Parathyroid adenoma (tissue), 2 donors: ENCODE data around the gene TNIP2.

Experiments used
- H2AFZ ChIP-seq: fragments of 300-600 bp; sonication (generic); one replicate; pipeline ENCODE4 v1.7.0; 2017; ENCODE audit warnings: antibody characterized with exemption, mild to moderate bottlenecking
- H3K27ac ChIP-seq: fragments of 300-600 bp; sonication (generic); one replicate; pipeline ENCODE4 v1.7.0; 2017
- H3K27me3 ChIP-seq: fragments of 300-600 bp; sonication (generic); one replicate; pipeline ENCODE4 v1.7.0; 2017; ENCODE audit warnings: low read length; ENCODE audit not compliant: control insufficient read depth, insufficient read depth
- H3K36me3 ChIP-seq: fragments of 300-600 bp; sonication (generic); one replicate; pipeline ENCODE4 v1.7.0; 2017; ENCODE audit warnings: low read length; ENCODE audit not compliant: control insufficient read depth, insufficient read depth
- H3K4me1 ChIP-seq: fragments of 300-600 bp; sonication (generic); one replicate; pipeline ENCODE4 v1.7.0; 2017; ENCODE audit warnings: control low read depth
- H3K4me2 ChIP-seq: fragments of 300-600 bp; sonication (generic); one replicate; pipeline ENCODE4 v1.7.0; 2017; ENCODE audit warnings: low read length
- H3K4me3 ChIP-seq: fragments of 300-600 bp; sonication (generic); one replicate; pipeline ENCODE4 v1.7.0; 2017; ENCODE audit warnings: low read depth, low read length
- H3K79me2 ChIP-seq: fragments of 300-600 bp; sonication (generic); one replicate; pipeline ENCODE4 v1.7.0; 2017; ENCODE audit warnings: control low read depth
- H3K9ac ChIP-seq: fragments of 300-600 bp; sonication (generic); one replicate; pipeline ENCODE4 v1.7.0; 2017; ENCODE audit warnings: mild to moderate bottlenecking
- H3K9me3 ChIP-seq: fragments of 300-600 bp; sonication (generic); one replicate; pipeline ENCODE4 v1.7.0; 2017; ENCODE audit warnings: low read length; ENCODE audit not compliant: control insufficient read depth
- TF ChIP-seq, protein P1 (sequence below): fragments of 300-600 bp; sonication (generic); IDR thresholded peaks from one replicate; pipeline ENCODE4 v1.7.0; 2017; ENCODE audit warnings: antibody characterized with exemption, mild to moderate bottlenecking
- donor health status: primary hyperparathyroidism.

Gene TNIP2

DNA sequence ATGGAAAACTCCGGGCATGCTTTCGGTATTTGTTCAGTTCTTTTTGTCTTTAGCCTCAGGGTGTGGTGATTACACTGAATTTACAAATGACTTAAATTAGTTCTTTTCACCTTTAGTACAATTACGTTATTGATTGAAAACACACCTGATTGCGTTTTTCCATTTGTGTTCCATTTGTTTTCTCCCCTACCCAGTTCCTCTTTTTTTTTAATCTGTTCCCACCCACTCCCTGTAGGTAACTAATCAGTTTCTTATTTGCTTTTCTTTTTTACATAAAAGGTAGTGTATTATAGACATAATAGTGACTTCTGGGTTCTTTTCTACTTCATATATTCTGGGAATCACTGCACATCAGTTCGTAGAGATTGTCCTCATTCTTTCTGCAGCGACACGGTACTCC lies 53.4 kb downstream of the TNIP2 start:
- no peak overlapping the region for H3K4me2 ChIP-seq
- no peaks in the 10 kb centered on the region for H3K27me3 ChIP-seq

DNA sequence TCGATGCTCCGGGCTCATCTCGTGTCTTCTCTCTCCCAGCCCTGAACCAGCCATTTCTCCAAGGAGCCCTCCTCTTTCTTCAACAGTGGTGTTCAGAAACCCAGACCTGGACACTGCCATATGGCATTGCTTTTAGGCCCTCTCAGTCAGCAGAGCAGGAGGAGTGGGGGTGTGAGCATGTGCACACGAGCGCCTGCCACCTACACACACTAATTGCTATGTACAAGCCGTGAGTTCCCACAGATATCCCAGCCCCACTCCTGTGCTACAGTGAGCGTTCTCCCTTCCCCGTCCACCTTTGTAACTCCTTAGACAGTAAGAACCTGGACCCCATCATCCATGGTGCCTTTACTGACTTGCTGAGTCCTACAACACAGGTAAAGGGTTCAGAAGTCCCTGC lies 53.8 kb downstream of the TNIP2 start:
- Histone ChIP-seq H3K27ac (no peak overlapping the region), H3K9ac (no peak overlapping the region), H3K4me3 (no peak overlapping the region), H3K4me1 (no peaks in the 10 kb centered on the region), H3K4me2 (no peak overlapping the region), H3K36me3 (no peaks in the 10 kb centered on the region), H3K79me2 (no peaks in the 10 kb centered on the region), H3K9me3 (no peaks in the 10 kb centered on the region), H2AFZ (no peak overlapping the region), H3K27me3 (no peaks in the 10 kb centered on the region)
- TF ChIP-seq, protein P1, sequence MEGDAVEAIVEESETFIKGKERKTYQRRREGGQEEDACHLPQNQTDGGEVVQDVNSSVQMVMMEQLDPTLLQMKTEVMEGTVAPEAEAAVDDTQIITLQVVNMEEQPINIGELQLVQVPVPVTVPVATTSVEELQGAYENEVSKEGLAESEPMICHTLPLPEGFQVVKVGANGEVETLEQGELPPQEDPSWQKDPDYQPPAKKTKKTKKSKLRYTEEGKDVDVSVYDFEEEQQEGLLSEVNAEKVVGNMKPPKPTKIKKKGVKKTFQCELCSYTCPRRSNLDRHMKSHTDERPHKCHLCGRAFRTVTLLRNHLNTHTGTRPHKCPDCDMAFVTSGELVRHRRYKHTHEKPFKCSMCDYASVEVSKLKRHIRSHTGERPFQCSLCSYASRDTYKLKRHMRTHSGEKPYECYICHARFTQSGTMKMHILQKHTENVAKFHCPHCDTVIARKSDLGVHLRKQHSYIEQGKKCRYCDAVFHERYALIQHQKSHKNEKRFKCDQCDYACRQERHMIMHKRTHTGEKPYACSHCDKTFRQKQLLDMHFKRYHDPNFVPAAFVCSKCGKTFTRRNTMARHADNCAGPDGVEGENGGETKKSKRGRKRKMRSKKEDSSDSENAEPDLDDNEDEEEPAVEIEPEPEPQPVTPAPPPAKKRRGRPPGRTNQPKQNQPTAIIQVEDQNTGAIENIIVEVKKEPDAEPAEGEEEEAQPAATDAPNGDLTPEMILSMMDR, result no peak

More for the DNA sequence above, 53.4 kb downstream of the TNIP2 start:
- H3K9me3 ChIP-seq, result no peaks in the 10 kb centered on the region
- H3K27ac ChIP-seq, result no peak overlapping the region
- no peaks in the 10 kb centered on the region for H3K4me1 ChIP-seq
- H3K79me2 ChIP-seq, result no peaks in the 10 kb centered on the region
- no peak overlapping the region for H3K4me3 ChIP-seq
- no peak overlapping the region for H2AFZ ChIP-seq
- TF ChIP-seq, protein P1, result no peak
- no peak overlapping the region for H3K9ac ChIP-seq
- H3K36me3 ChIP-seq, result no peaks in the 10 kb centered on the region

DNA sequence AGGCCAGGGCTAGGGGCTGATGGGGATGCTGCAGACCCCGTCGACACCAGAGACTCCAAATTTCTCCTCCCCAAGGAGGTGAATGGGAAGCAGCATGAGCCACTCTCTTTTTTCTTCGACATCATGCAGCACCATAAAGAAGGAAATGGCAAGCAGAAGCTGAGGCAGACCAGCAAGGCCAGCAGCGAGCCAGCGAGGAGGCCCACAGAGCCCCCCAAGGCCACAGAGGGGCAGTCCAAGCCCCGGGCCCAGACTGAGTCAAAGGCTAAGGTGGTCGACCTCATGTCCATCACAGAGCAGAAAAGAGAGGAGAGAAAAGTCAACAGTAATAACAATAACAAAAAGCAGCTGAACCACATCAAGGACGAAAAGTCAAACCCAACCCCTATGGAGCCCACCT lies 56.1 kb downstream of the TNIP2 start:
- no peak overlapping the region for H3K9ac ChIP-seq
- no peaks in the 10 kb centered on the region for H3K79me2 ChIP-seq
- no peaks in the 10 kb centered on the region for H3K9me3 ChIP-seq
- no peak overlapping the region for H3K27ac ChIP-seq
- TF ChIP-seq, protein P1, result no peak
- peaks cover 2% of the 10 kb centered on the region for H3K4me1 ChIP-seq
- no peak overlapping the region for H3K4me3 ChIP-seq
- H2AFZ ChIP-seq, result no peak overlapping the region
- H3K36me3 ChIP-seq, result no peaks in the 10 kb centered on the region
- no peak overlapping the region for H3K4me2 ChIP-seq
- H3K27me3 ChIP-seq, result no peaks in the 10 kb centered on the region

DNA sequence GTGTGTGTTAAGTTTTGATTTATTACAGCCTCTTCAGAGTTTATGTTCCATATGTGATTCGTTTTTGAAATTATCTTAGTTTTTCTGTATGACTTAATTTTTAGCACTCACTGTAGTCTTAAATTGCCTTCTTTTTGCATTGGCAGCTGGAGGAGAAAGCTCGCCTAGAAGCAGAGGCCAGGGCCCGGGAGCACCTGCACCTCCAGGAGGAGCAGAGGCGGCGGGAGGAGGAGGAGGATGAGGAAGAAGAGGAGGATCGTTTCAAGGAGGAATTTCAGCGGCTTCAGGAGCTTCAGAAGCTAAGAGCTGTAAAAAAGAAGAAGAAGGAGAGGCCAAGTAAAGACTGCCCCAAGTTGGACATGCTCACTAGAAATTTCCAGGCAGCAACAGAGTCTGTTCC lies 56.6 kb downstream of the TNIP2 start:
- Histone ChIP-seq H3K9ac (no peak overlapping the region), H3K27ac (no peak overlapping the region), H3K36me3 (no peaks in the 10 kb centered on the region)

DNA sequence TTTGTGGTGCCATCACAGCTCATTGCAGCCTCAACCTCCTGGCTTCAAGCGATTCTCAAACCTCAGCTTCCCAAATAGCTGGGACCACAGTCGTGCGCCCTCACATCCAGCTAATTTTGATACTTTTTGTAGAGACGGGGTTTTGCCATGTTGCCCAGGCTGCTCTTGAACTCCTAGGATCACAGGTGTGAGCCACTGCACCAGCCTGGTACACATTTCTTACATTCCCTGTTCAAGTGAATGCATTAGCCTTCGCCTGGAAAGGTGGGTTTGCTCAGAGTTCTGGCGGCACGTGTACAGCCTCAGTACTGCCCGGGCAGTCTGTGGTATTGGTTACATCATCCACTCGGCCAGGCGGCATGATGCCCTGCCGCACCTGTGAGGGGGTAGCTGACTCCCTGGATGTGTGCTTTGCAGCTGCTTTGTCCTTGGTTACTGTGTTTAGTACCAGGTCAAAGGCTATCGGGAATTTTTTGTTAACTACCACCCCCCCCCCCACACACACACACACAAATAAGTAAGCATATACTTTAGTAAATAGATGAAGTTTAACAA lies 57.1 kb downstream of the TNIP2 start:
- H2AFZ ChIP-seq, result no peak overlapping the region
- H3K79me2 ChIP-seq, result no peaks in the 10 kb centered on the region
- H3K27me3 ChIP-seq, result no peaks in the 10 kb centered on the region
- no peak overlapping the region for H3K4me2 ChIP-seq
- H3K4me3 ChIP-seq, result no peak overlapping the region
- no peak overlapping the region for H3K9ac ChIP-seq
- H3K27ac ChIP-seq, result no peak overlapping the region
- H3K4me1 ChIP-seq, result peaks cover 2% of the 10 kb centered on the region
- no peaks in the 10 kb centered on the region for H3K9me3 ChIP-seq
- TF ChIP-seq, protein P1, result no peak
- H3K36me3 ChIP-seq, result no peaks in the 10 kb centered on the region

More for the DNA sequence above, 56.6 kb downstream of the TNIP2 start:
- no peak overlapping the region for H3K4me3 ChIP-seq
- H2AFZ ChIP-seq, result no peak overlapping the region
- H3K4me2 ChIP-seq, result no peak overlapping the region
- H3K9me3 ChIP-seq, result no peaks in the 10 kb centered on the region
- peaks cover 2% of the 10 kb centered on the region for H3K4me1 ChIP-seq
- no peaks in the 10 kb centered on the region for H3K79me2 ChIP-seq
- H3K27me3 ChIP-seq, result no peaks in the 10 kb centered on the region
- TF ChIP-seq, protein P1, result no peak
